GM21528 (cell line): ENCODE results near the gene CNDP2.

Experiments
- ATAC-seq: cut with Tn5 transposase; IDR thresholded peaks from one replicate; pipeline ENCODE4 v1.9.1; 2021; ENCODE audit warnings: mild to moderate bottlenecking, moderate library complexity; ENCODE audit not compliant: unreplicated experiment, low FRiP score

Gene CNDP2

DNA sequence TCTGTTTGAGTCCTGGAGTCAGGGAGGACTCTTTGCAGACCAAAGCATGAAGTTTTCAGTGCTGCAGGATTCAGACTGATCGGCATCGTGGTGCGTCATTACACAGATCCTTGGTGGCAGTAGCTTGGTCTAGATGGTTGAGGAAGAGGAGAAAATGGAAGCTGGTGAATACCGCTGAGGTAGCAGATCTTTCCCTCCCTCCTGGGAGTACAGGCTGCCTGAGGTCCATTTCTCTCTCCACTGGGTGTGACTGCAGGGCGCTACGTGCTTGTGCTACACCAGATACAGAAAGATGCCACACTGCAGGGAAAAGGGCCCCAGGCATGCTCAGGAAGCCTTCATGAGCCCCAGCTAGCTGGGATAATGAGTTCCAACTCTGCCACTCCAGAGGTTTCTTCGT, 34.9 kb downstream of the CNDP2 start:
- no peak for ATAC-seq

DNA sequence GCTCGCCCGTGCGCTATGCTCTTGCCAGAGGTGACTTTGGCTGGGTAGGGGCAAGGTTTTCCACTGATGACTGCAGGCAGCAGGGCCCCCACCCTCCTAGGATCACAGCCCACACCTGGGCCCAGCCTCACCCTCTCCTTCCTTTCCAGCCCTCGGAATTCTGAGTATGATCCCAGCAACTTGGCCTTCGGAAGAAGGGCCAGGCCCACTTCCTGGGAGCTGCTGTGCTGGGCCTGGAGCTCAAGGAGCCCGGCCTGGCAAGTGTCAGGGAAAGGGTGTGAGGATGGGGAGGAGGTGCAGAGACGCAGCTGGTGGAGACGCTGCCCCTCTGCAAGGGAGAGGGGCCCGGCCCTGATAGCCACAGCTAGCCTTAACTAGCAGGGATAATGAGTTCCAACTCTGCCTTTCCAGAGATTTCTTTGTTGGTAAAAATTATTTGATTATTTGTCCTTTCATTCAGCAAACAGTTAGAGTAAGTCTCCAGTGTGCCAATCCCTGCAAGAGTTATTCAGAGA, 36.4 kb downstream of the CNDP2 start:
- no peak for ATAC-seq

GRCh38 chr18:74533666-74534065, 37.5 kb downstream of the CNDP2 start:
- ATAC-seq, result no peak

DNA sequence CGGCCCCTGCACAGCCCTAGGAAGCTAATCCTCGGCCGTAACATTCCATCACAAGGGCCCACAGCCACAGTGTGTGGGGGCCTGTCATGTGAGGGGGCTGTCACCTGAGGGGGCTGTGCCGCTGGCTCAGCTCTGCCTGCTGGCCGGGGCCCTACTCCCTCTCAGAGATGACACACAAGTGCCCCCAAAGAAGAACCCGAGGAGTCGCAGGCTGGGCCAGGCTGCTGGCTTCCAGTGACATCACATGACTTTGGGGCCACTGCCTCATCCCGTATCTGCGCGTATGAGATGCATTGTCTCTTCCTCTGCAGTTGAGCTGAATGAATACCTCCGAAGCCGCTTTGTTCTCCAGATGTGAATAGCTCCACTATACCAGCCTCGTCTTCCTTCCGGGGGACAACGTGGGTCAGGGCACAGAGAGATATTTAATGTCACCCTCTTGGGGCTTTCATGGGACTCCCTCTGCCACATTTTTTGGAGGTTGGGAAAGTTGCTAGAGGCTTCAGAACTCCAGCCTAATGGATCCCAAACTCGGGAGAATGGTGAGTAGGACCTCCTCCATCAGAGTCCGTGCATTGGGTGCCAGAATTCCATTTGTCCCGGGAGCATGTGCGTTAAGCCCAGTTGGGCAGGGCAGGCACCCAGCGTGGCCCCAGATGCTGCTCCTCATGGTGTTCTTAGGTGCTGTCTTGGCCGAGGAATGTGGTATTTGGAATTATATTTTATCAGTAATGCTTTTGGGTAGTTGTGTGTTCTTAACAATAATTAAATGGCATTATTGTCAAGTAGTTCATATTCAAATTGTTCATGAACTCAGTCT, 38.2 kb downstream of the CNDP2 start, which contains the start of gene CNDP1:
Gene CNDP1 (plus strand): TSS at position 351 of the 820 bp plus-strand sequence. CDS start 168 bp downstream, at position 519.
- ATAC-seq, result no peak

DNA sequence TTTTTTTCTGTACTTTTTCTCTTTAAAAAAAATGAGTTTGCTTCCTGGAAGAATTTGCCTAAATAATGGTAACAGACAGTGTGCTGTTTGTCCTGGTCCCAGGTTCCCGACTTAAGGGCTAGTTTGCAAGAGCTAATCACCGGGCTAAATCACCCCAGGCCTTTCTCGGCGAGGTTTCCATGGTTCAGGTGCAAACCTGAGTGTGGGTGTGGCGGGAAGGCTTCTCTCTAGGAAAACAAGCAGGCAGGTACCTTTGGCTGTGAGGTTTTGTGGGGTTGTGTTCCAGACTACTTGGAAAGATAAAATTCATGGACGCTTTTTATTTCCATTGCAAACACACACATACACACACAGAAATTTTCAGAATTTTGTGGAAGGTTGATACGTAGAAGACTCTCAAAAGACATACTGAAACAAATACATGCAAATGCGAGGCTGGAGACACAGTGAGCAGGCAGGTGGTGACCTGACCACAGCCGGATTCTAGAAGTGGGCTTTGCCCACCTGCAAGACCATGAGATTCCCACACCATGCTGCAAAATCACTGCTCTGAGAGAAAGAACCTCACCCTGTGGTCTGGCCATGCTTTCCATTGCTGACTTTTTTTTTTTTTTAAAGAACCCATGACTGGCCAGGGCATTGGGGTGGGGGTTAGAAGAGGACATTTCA, 39.0 kb downstream of the CNDP2 start:
- ATAC-seq, result peak; percentile 86

GRCh38 chr18:74539289-74539688, 43.1 kb downstream of the CNDP2 start:
- no peak for ATAC-seq

GRCh38 chr18:74540652-74541421, 44.7 kb downstream of the CNDP2 start:
- ATAC-seq, result no peak

- ATAC-seq, result no peak
Observed at GRCh38 chr18:74541703-74542555, 45.8 kb downstream of the CNDP2 start.

- no peak for ATAC-seq
Observed at GRCh38 chr18:74544898-74545297, 48.7 kb downstream of the CNDP2 start.

DNA sequence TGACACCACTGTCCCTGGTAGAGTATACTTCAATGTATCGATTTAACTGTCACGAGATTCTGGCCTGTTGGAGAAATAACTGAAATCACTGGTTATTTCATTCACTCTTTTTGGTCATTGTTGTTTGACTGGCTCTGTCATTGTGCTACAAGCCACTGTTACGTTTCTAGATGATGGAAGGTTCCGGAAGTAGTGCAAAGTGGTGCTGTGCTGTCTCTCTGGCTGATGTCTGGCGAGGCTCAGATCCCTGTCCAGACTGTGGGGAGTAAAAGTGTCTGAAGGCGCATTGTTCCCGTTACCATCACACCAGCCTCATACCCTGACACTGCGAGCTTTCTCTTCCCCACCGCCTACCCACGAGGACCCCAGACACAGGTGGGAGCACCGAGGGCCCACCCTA, 49.8 kb downstream of the CNDP2 start:
- no peak for ATAC-seq

- no peak for ATAC-seq
Observed at GRCh38 chr18:74546751-74547530, 50.8 kb downstream of the CNDP2 start.

DNA sequence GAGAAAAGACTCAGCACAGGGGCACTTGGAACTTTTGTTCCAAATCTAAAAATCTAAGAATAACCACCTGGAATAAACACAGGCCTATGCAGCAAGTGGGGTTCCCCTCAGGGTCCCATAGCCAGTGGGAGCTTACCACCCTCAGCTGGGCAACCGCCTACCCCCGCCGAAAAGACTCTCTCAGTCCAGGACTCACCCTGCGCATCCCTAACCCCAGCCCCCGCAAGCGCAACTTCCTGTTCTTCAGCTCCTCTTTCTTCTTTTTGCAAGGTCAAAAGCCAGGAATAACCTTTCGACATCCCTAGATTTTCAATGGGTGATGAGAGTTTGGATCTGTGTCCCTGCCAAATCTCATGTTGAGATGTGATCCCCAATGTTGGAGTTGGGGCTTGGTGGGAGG, 51.7 kb downstream of the CNDP2 start:
- ATAC-seq, result no peak

DNA sequence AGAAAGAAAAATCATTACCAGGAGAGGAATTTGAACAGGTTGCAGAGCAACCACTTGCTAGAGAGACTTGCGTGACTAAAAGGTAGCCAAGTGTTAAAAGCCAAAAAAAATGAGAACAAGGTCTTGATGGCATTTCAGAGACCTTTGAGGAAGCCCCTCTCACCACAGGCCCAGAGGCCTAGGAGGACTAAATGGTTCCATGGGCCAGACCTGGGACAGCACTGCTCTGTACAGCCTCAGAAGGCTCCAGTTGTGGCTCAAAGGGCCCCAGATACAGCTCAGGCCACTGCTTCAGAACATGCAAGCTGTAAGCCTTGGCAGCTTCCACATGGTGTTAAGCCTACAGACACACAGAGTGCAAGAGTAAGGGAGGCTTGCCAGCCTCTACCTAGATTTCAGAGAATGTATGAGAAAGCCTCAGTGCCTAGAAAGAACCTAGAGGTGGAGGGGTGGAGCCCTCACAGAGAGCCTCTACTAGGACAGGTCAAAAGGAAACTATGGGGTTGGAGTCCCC, 53.5 kb downstream of the CNDP2 start:
- no peak for ATAC-seq

- ATAC-seq, result no peak
Observed at GRCh38 chr18:74550886-74551285, 54.7 kb downstream of the CNDP2 start.

DNA sequence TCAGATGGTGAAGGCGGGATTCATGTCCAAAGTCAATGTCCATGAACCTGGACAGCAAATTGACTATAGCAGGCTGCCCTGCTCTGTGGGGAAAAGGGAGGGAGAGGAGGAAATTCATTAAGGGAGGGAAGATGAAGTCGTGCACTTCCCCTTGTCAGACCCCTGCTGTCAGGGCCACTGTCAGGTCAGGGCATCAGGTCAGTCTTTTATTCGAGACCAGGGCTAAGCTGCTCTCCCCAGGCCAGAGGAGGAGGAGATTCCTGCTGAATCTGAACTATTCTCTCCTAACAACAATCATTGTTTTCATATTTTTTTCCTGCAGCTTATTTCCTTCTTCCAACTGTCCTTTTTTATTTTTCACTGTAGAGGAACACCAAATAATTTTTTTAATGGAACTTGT, 55.3 kb downstream of the CNDP2 start:
- ATAC-seq, result no peak

- ATAC-seq, result peak; percentile 99
Observed at GRCh38 chr18:74551936-74552555, 55.9 kb downstream of the CNDP2 start.

DNA sequence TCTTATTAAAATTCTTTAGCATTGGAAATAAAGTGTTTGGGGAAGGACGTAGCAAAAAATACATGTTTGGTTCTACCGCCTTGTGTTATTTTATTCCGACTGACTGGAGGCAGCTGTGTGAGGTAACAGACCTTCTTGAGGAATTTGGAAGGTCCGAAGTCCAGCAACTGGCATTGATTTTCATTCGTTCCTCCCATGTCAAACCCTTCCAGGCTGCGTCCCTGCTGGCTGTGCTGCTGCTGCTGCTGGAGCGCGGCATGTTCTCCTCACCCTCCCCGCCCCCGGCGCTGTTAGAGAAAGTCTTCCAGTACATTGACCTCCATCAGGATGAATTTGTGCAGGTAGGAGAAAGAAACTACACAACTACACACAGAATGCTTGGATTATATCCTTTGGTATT, 60.0 kb downstream of the CNDP2 start:
- no peak for ATAC-seq

- ATAC-seq, result no peak
Observed at GRCh38 chr18:74558096-74558495, 61.9 kb downstream of the CNDP2 start.
